HFF-Myc (cell line): ENCODE data around the gene CBX5.

Source experiments
- DNase-seq: peaks from one replicate; pipeline ENCODE4 v3.0.0-alpha.2; 2011; ENCODE audit warnings: low read depth; ENCODE audit errors: extremely low read depth
- H3K4me3 ChIP-seq: replicated peaks from 2 replicates; pipeline ENCODE4 v1.5.1; 2011; ENCODE audit warnings: low read depth, mild to moderate bottlenecking, control low read depth, low read length
- CTCF ChIP-seq: IDR thresholded peaks from 2 replicates; pipeline ENCODE4 v1.5.1; 2012; ENCODE audit warnings: mild to moderate bottlenecking, low read depth, low read length, control low read depth; ENCODE audit errors: missing control alignments

CBX5 gene

GRCh38 chr12:54206791-54207190, 73.1 kb downstream of the CBX5 start:
- DNase-seq: no peak
- TF ChIP-seq CTCF: no peak

GRCh38 chr12:54204316-54204715, 75.6 kb downstream of the CBX5 start:
- H3K4me3 ChIP-seq: no peak overlapping the region
- no peak for TF ChIP-seq CTCF
- no peak for DNase-seq

More at GRCh38 chr12:54206791-54207190, 73.1 kb downstream of the CBX5 start:
- H3K4me3 ChIP-seq: no peak overlapping the region

- DNase-seq: no peak
- H3K4me3 ChIP-seq: no peak overlapping the region
- peak; percentile 98 for TF ChIP-seq CTCF
Measured at GRCh38 chr12:54201001-54201794, 78.7 kb downstream of the CBX5 start.

DNA sequence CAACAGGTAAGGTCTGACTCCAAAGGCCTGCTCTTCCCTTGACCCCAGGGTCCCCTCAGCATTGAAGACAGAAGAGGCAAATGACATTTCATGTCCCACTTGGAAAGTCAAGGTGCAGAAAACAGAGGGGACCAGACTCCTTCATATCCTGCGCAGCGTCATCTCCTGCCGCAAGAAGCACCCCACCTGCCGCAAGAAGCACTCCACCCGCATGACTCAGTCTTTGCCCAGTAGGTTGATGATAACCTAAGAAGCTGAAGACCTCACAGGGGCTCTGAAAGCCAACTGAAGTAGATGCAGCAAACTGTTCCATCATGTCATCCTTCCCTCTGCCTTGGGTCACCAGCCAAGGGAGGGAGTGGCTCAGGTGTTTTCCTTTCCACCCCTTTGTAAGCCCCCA, 79.5 kb downstream of the CBX5 start:
- no peak for DNase-seq
- TF ChIP-seq CTCF: no peak
- no peak overlapping the region for H3K4me3 ChIP-seq

DNA sequence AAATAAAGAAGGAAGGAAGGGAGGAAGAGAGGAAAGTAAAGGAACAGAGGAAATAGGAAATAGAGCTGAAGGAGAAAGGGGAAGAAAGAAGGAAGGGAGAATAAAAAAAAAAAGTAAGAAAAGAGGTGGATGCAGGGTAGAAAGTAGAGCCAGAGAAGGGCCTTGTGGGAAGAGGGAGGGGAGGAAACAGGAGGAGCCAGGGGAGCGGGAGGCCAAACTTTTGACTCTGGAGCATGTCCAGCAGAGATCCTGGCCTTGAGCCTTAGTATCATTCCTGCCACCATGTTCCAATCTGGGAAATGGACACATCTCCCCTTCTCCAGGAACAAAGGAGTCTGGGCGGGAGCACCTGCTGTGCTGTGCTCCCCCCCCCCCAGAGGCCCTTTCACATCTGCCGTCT, 80.0 kb downstream of the CBX5 start:
- H3K4me3 ChIP-seq: no peak overlapping the region
- no peak for DNase-seq
- TF ChIP-seq CTCF: no peak

DNA sequence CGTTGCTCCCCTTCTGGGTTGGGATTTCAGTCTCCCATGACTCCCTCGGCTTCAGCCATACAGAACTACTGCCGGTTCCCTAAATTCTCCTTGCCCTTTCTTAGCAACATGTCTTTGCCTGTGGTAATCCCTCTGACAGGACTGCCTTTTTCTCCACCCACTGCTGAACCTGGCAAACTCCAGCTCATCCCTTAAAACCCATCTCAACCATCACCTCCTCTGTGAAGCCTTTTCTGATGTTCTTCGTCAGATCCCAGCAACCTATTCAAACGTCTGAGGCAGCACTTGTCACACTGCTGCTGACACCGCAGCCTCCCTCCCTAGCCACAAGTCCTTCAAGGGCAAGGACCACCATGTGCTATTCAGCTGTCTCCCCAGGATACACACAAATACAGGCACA, 80.9 kb downstream of the CBX5 start:
- no peak overlapping the region for H3K4me3 ChIP-seq
- TF ChIP-seq CTCF: no peak
- no peak for DNase-seq

DNA sequence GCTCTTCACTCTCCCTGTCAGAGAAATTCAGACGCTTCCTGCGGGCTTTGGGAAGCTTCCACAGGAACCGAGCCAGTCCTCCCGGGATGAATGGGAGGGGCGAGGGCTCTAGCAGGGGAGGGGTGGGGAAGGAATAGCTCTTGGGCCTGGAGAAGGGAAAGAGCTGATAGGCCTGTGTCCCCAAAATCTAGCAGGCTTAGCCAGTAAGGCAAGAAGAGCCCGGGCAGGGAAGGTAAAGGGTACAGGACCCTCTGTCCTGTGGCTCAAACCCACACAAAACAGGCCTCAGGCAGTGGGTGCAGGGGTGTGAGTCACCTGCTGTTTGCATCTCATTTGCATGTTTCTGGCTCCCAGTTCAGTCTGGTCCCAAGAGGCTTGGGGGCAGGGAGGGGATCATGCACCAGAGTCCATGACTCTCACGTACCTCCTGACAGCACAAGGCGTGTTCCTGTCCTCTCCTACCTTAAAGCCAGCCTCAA, 82.5 kb downstream of the CBX5 start:
- no peak for TF ChIP-seq CTCF
- H3K4me3 ChIP-seq: no peak overlapping the region
- no peak for DNase-seq
